Measurements from ENCODE around the gene AKR1D1. TPM values are rescaled to one million over a fixed set of nuclear protein-coding genes. Genes with fewer than 3 reads are reported as not detected.

The AKR1D1 gene
- total RNA-seq, 1 donor from 2014 or later: not detected

DNA sequence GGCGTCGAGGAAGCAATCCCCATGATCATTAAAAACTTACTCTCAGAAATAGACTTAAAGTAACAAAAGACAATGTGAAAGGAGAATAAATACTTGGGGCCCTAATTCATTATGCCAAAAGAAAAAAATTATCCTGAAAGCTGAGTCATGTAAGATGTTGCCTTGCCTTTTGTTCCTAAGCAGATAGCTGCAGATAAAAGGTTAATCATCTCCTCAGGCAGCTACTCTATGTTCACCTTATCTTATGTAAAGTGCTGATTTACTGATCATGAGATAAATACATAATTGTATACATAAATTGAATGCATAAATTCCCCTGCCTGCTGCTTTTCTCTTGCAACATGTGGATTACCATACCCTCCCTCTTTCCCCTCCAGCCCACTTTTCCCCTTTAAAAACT, 46.3 kb upstream of the AKR1D1 start:
- Histone ChIP-seq H3K9ac (no peak overlapping the region), H4K20me1 (ENCODE audit: low read depth) (no peaks in the 10 kb centered on the region), H3K4me3 (no peak overlapping the region), H3K36me3 (no peaks in the 10 kb centered on the region), H2AFZ (replicated peaks) (no peak overlapping the region), H3K79me2 (ENCODE audit: low read depth) (no peaks in the 10 kb centered on the region), H3K27me3 (no peaks in the 10 kb centered on the region), H3K9me3 (ENCODE audit: low read depth) (no peaks in the 10 kb centered on the region), H3K4me2 (no peak overlapping the region), H3K27ac (no peak overlapping the region), H3F3A (ENCODE audit: low read depth) (peaks cover 3% of the 10 kb centered on the region), H3K4me1 (peaks cover 5% of the 10 kb centered on the region)
- H3K4me1 Mint-ChIP-seq: no peaks in the 10 kb centered on the region
- no peak for TF ChIP-seq EZH2 (IDR thresholded peaks at IDR 0.05)
- TF ChIP-seq, protein P1, sequence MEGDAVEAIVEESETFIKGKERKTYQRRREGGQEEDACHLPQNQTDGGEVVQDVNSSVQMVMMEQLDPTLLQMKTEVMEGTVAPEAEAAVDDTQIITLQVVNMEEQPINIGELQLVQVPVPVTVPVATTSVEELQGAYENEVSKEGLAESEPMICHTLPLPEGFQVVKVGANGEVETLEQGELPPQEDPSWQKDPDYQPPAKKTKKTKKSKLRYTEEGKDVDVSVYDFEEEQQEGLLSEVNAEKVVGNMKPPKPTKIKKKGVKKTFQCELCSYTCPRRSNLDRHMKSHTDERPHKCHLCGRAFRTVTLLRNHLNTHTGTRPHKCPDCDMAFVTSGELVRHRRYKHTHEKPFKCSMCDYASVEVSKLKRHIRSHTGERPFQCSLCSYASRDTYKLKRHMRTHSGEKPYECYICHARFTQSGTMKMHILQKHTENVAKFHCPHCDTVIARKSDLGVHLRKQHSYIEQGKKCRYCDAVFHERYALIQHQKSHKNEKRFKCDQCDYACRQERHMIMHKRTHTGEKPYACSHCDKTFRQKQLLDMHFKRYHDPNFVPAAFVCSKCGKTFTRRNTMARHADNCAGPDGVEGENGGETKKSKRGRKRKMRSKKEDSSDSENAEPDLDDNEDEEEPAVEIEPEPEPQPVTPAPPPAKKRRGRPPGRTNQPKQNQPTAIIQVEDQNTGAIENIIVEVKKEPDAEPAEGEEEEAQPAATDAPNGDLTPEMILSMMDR (IDR thresholded peaks at IDR 0.05): no peak
- no peak for TF ChIP-seq EZH2phosphoT487 (IDR thresholded peaks at IDR 0.05)
- peaks cover 2% of the 10 kb centered on the region for H3K27me3 Mint-ChIP-seq (ENCODE audit: insufficient read depth, low read depth)
- no peak for DNase-seq (ENCODE audit: low spot score)
- no peak overlapping the region for H3K27ac Mint-ChIP-seq
- H3K4me3 Mint-ChIP-seq: no peak overlapping the region
- H3K9me3 Mint-ChIP-seq: peaks cover 21% of the 10 kb centered on the region
- H3K36me3 Mint-ChIP-seq: peaks cover 6% of the 10 kb centered on the region

DNA sequence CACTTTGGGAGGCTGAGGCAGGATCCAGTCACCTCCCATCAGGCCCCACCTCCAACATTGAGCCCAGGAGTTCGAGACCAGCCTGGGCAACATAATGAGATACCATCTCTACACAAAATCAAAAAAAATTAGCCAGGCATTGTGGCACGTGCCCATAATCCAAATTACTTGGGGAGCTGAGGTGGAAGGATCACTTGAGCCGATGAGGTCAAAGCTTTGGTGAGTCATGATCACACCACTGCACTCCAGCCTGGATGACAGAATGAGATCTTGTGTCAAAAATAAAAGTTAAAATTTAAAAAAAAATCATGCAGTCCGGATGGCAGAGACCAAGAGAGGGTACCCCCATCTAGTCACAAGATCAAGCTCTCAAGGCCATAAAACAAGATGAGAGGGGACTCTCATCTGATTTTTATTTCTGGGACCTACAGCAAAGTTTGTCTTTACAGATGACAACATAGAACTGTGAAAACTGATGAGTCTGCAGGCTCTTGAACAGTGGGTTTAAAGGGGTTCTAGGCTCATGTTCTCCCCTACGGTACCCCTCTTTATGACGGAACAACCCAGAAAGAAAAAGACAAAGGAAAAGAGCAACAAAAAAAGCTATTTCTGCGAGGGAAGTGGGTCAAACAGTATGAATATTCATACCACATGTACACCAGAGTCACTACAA, 45.4 kb upstream of the AKR1D1 start:
- H3K27me3 ChIP-seq: no peaks in the 10 kb centered on the region
- no peak overlapping the region for H3K4me3 Mint-ChIP-seq
- H3K4me3 ChIP-seq: no peak overlapping the region
- H3K4me2 ChIP-seq: no peak overlapping the region
- no peaks in the 10 kb centered on the region for H4K20me1 ChIP-seq (ENCODE audit: low read depth)
- peaks cover 5% of the 10 kb centered on the region for H3K36me3 Mint-ChIP-seq
- H3K9ac ChIP-seq: no peak overlapping the region
- H3K9me3 ChIP-seq (ENCODE audit: low read depth): no peaks in the 10 kb centered on the region
- H3K4me1 Mint-ChIP-seq: no peaks in the 10 kb centered on the region
- H3K27me3 Mint-ChIP-seq (ENCODE audit: insufficient read depth, low read depth): peaks cover 2% of the 10 kb centered on the region
- no peaks in the 10 kb centered on the region for H3K79me2 ChIP-seq (ENCODE audit: low read depth)
- H3F3A ChIP-seq (ENCODE audit: low read depth): no peaks in the 10 kb centered on the region
- no peak for DNase-seq (ENCODE audit: low spot score)
- H3K27ac Mint-ChIP-seq: no peak overlapping the region
- H3K9me3 Mint-ChIP-seq: peaks cover 23% of the 10 kb centered on the region
- H3K36me3 ChIP-seq: no peaks in the 10 kb centered on the region
- H2AFZ ChIP-seq (replicated peaks): no peak overlapping the region
- no peak overlapping the region for H3K27ac ChIP-seq
- TF ChIP-seq EZH2 (IDR thresholded peaks at IDR 0.05): no peak
- TF ChIP-seq, protein P1 (IDR thresholded peaks at IDR 0.05): no peak
- TF ChIP-seq EZH2phosphoT487 (IDR thresholded peaks at IDR 0.05): no peak
- peaks cover 5% of the 10 kb centered on the region for H3K4me1 ChIP-seq

DNA sequence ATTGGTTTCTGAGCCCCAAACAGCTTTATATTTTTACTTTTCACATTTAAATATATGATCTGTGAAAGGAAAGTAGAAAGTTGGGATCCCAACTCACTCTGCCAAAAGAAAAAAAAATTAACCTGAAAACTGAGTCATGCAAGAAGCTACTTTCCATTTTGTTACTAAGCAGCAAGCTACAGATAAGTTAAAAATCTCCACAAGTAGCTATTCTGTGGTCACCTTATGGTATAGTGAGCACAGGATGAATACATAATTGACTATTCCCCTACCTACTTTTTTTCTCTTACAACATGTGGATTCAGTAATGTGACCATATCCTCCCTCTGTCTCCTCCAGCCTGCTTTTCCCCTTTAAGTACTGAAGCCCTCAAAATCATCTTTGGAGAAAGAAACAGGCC, 44.1 kb upstream of the AKR1D1 start:
- no peak overlapping the region for H3K4me3 Mint-ChIP-seq
- H2AFZ ChIP-seq (replicated peaks): no peak overlapping the region
- no peaks in the 10 kb centered on the region for H3K27me3 ChIP-seq
- no peaks in the 10 kb centered on the region for H4K20me1 ChIP-seq (ENCODE audit: low read depth)
- no peak overlapping the region for H3K4me2 ChIP-seq
- H3K79me2 ChIP-seq (ENCODE audit: low read depth): no peaks in the 10 kb centered on the region
- H3K36me3 Mint-ChIP-seq: peaks cover 9% of the 10 kb centered on the region
- no peak overlapping the region for H3K4me3 ChIP-seq
- no peak overlapping the region for H3K27ac Mint-ChIP-seq
- H3K36me3 ChIP-seq: no peaks in the 10 kb centered on the region
- peaks cover 27% of the 10 kb centered on the region for H3K9me3 Mint-ChIP-seq
- TF ChIP-seq EZH2 (IDR thresholded peaks at IDR 0.05): no peak
- no peak for TF ChIP-seq EZH2phosphoT487 (IDR thresholded peaks at IDR 0.05)
- TF ChIP-seq, protein P1 (IDR thresholded peaks at IDR 0.05): no peak
- H3F3A ChIP-seq (ENCODE audit: low read depth): no peaks in the 10 kb centered on the region
- H3K27me3 Mint-ChIP-seq (ENCODE audit: insufficient read depth, low read depth): peaks cover 4% of the 10 kb centered on the region
- no peak for DNase-seq (ENCODE audit: low spot score)
- no peaks in the 10 kb centered on the region for H3K4me1 Mint-ChIP-seq
- no peak overlapping the region for H3K27ac ChIP-seq
- H3K9ac ChIP-seq: no peak overlapping the region
- H3K4me1 ChIP-seq: peaks cover 5% of the 10 kb centered on the region
- peaks cover 9% of the 10 kb centered on the region for H3K9me3 ChIP-seq (ENCODE audit: low read depth)

Data from neural progenitor cell (in vitro differentiated cells).